HS-5 (cell line): ENCODE results near the gene PRSS57.
"Not testable (repeated sequence)": the region's sequence is repeated elsewhere in the genome, so short reads cannot be mapped to it uniquely, and the experiment has no call there.

Experiments
- DNase-seq: peaks from one replicate; pipeline ENCODE4 v3.0.0-alpha.2; 2012; ENCODE audit warnings: low read depth

Gene PRSS57

GRCh38 chr19:723247-723646 is 28.0 kb upstream of the PRSS57 start:
- DNase-seq, result no peak

GRCh38 chr19:722553-723101 is 27.4 kb upstream of the PRSS57 start:
- DNase-seq, result no peak

GRCh38 chr19:720345-721160 is 25.3 kb upstream of the PRSS57 start:
- DNase-seq, result no peak

- DNase-seq, result no peak
Measured at GRCh38 chr19:719636-720344, 24.5 kb upstream of the PRSS57 start.

GRCh38 chr19:718991-719512 is 23.8 kb upstream of the PRSS57 start:
- DNase-seq, result no peak

- no peak for DNase-seq
Measured at GRCh38 chr19:718251-718951, 23.1 kb upstream of the PRSS57 start.

GRCh38 chr19:715347-715746 is 20.1 kb upstream of the PRSS57 start:
- no peak for DNase-seq

- no peak for DNase-seq
Measured at GRCh38 chr19:711254-711653, 16.0 kb upstream of the PRSS57 start.

GRCh38 chr19:710767-711166 is 15.5 kb upstream of the PRSS57 start:
- DNase-seq, result no peak

- no peak for DNase-seq
Measured at GRCh38 chr19:709965-710571, 14.8 kb upstream of the PRSS57 start.

- no peak for DNase-seq
Measured at GRCh38 chr19:709196-709964, 14.1 kb upstream of the PRSS57 start.

- DNase-seq, result no peak
Measured at GRCh38 chr19:708154-709143, 13.2 kb upstream of the PRSS57 start, which contains the start of gene PALM. Gene PALM, plus strand, starts transcription at chr19:708935. Its CDS starts 212 bp downstream, at chr19:709147.

GRCh38 chr19:704447-704741 is 9.1 kb upstream of the PRSS57 start:
- no peak for DNase-seq

- no peak for DNase-seq
Measured at GRCh38 chr19:703651-704446, 8.6 kb upstream of the PRSS57 start.

- DNase-seq, result no peak
Measured at GRCh38 chr19:703329-703650, 8.0 kb upstream of the PRSS57 start.

GRCh38 chr19:702847-703246 is 7.6 kb upstream of the PRSS57 start:
- DNase-seq, result not testable (repeated sequence)

GRCh38 chr19:699885-700284 is 4.6 kb upstream of the PRSS57 start:
- DNase-seq, result not testable (repeated sequence)

- not testable (repeated sequence) for DNase-seq
Measured at GRCh38 chr19:698529-698928, 3.3 kb upstream of the PRSS57 start.
